A549 (cell line): ENCODE results near the gene FAM219A.

Experiments
- BHLHE40 ChIP-seq: IDR thresholded peaks from 2 replicates; pipeline ENCODE4 v1.6.1; 2012; ENCODE audit warnings: low read depth, low read length, inconsistent platforms
- CHD2 ChIP-seq: fragments of 150-350 bp; IDR thresholded peaks from 2 replicates; pipeline ENCODE4 v1.6.1; 2014; ENCODE audit warnings: low read length; ENCODE audit not compliant: partially characterized antibody
- CHD4 ChIP-seq: fragments of 200-600 bp; sonication (generic); IDR thresholded peaks from 2 replicates; pipeline ENCODE4 v1.6.1; 2016; ENCODE audit warnings: antibody characterized with exemption, mild to moderate bottlenecking, borderline replicate concordance
- CTCF ChIP-seq: fragments of >200 bp; sonication (Bioruptor Twin); formaldehyde crosslinking; IDR thresholded peaks from 3 replicates; pipeline ENCODE4 v1.5.1; 2016
- EHF ChIP-seq: fragments of 250-450 bp; sonication (Bioruptor Pico); IDR thresholded peaks from 2 replicates; pipeline ENCODE4 v1.5.0; 2020; ENCODE audit warnings: mild to moderate bottlenecking
- EP300 ChIP-seq, 2 experiments: fragments of >200 bp; sonication (Bioruptor Twin); formaldehyde crosslinking; IDR thresholded peaks; 2 replicates in 1 of 2; 3 replicates in 1 of 2; pipeline ENCODE4 v1.6.1; 2016 to 2017
- MAX ChIP-seq: IDR thresholded peaks from 2 replicates; pipeline ENCODE4 v1.6.1; 2012
- NR3C1 ChIP-seq: fragments of >200 bp; sonication (Bioruptor Twin); formaldehyde crosslinking; IDR thresholded peaks from 3 replicates; pipeline ENCODE4 v1.6.1; 2017
- POLR2A ChIP-seq: IDR thresholded peaks from 2 replicates; pipeline ENCODE4 v1.6.1; 2012; ENCODE audit warnings: mild to moderate bottlenecking, low read length
- RAD21 ChIP-seq, 2 experiments: fragments of >200 bp in 1 of 2; sonication (Bioruptor Twin) in 1 of 2; formaldehyde crosslinking in 1 of 2; IDR thresholded peaks in 1 of 2; conservative IDR thresholded peaks in 1 of 2; 2 replicates in 1 of 2; 3 replicates in 1 of 2; pipeline ENCODE4 v1.6.1; 2012 to 2018; ENCODE audit warnings: inconsistent platforms in 1 of 2
- RCOR1 ChIP-seq: fragments of 150-350 bp; IDR thresholded peaks from 2 replicates; pipeline ENCODE4 v1.6.1; 2014; ENCODE audit warnings: antibody characterized with exemption, low read length, low read depth
- TF ChIP-seq, protein P1 (sequence below): fragments of 200-600 bp; sonication (generic); IDR thresholded peaks from 2 replicates; pipeline ENCODE4 v1.6.1; 2016; ENCODE audit warnings: antibody characterized with exemption, mild to moderate bottlenecking, moderate library complexity

- TF ChIP-seq RAD21 (conservative IDR thresholded peaks at IDR 0.05 in 1 of 2, IDR thresholded peaks at IDR 0.05 in 1 of 2) (no peak), CTCF (no peak), RCOR1 (no peak), NR3C1 (no peak), EHF (no peak), MAX (no peak), CHD4 (no peak), BHLHE40 (no peak), CHD2 (no peak), POLR2A (no peak), EP300 (IDR thresholded peaks at IDR 0.05) (no peak)
- TF ChIP-seq, protein P1, sequence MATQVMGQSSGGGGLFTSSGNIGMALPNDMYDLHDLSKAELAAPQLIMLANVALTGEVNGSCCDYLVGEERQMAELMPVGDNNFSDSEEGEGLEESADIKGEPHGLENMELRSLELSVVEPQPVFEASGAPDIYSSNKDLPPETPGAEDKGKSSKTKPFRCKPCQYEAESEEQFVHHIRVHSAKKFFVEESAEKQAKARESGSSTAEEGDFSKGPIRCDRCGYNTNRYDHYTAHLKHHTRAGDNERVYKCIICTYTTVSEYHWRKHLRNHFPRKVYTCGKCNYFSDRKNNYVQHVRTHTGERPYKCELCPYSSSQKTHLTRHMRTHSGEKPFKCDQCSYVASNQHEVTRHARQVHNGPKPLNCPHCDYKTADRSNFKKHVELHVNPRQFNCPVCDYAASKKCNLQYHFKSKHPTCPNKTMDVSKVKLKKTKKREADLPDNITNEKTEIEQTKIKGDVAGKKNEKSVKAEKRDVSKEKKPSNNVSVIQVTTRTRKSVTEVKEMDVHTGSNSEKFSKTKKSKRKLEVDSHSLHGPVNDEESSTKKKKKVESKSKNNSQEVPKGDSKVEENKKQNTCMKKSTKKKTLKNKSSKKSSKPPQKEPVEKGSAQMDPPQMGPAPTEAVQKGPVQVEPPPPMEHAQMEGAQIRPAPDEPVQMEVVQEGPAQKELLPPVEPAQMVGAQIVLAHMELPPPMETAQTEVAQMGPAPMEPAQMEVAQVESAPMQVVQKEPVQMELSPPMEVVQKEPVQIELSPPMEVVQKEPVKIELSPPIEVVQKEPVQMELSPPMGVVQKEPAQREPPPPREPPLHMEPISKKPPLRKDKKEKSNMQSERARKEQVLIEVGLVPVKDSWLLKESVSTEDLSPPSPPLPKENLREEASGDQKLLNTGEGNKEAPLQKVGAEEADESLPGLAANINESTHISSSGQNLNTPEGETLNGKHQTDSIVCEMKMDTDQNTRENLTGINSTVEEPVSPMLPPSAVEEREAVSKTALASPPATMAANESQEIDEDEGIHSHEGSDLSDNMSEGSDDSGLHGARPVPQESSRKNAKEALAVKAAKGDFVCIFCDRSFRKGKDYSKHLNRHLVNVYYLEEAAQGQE: no peak
Measured at GRCh38 chr9:34370970-34371880, 87.1 kb downstream of the FAM219A start.
